IMR-90 (cell line): ENCODE results near the gene SPATA13. TPM values are rescaled to one million over a fixed set of nuclear protein-coding genes. Genes with fewer than 3 reads are reported as not detected.

Experiments
- ATAC-seq: fragments of 200-7000 bp; cut with Tn5 transposase; 2 replicates; pipeline ENCODE4 v1.9.1; 2020; ENCODE audit warnings: low read depth, mild to moderate bottlenecking, moderate library complexity
- BruUV-seq: library from RNA; stranded (reverse); fragments of 400-500 nt; replicated peaks from 2 replicates; lab custom pipeline; 2021; lab: Mats Ljungman, UMichigan
- CTCF ChIA-PET: fragments of 300-600 bp; formaldehyde crosslinking; extraction: SDS; loops from one replicate; lab custom pipeline; 2021; ENCODE audit warnings: antibody characterized with exemption; lab: Yijun Ruan, JAX
- POLR2A ChIA-PET: fragments of 300-600 bp; sonication (Branson Sonifier 250); formaldehyde crosslinking; loops from one replicate; lab custom pipeline; 2022; ENCODE audit warnings: antibody characterized with exemption; ENCODE audit not compliant: unreplicated experiment; lab: Charles Lee
- DNase-seq: peaks from one replicate; pipeline ENCODE4 v3.0.0; 2013
- H2AFZ ChIP-seq: replicated peaks from 2 replicates; pipeline ENCODE3; 2013; ENCODE audit warnings: low read length, mild to moderate bottlenecking; ENCODE audit not compliant: poor library complexity
- H2AK5ac ChIP-seq: 2 replicates; pipeline ENCODE4 v1.6.1; 2013; ENCODE audit warnings: low read depth, low read length, inconsistent platforms
- H2AK9ac ChIP-seq: replicated peaks from 2 replicates; pipeline ENCODE3; 2013; ENCODE audit warnings: mild to moderate bottlenecking, low read depth, low read length, moderate library complexity; ENCODE audit not compliant: poor library complexity
- H2BK120ac ChIP-seq: 2 replicates; pipeline ENCODE4 v1.6.1; 2013; ENCODE audit warnings: low read depth, low read length, inconsistent platforms
- H2BK15ac ChIP-seq: 3 replicates; pipeline ENCODE4 v1.6.1; 2013; ENCODE audit warnings: low read depth, low read length, inconsistent platforms
- H2BK20ac ChIP-seq: 2 replicates; pipeline ENCODE4 v1.6.1; 2013; ENCODE audit warnings: low read depth, mild to moderate bottlenecking, inconsistent platforms, low read length, moderate library complexity
- H2BK5ac ChIP-seq: 2 replicates; pipeline ENCODE4 v1.6.1; 2013; ENCODE audit warnings: mild to moderate bottlenecking, low read depth, low read length, inconsistent platforms; ENCODE audit not compliant: poor library complexity, severe bottlenecking
- H3K14ac ChIP-seq: replicated peaks from 2 replicates; pipeline ENCODE4 v1.6.1; 2013; ENCODE audit warnings: low read depth, low read length, inconsistent platforms
- H3K18ac ChIP-seq: 2 replicates; pipeline ENCODE4 v1.6.1; 2013; ENCODE audit warnings: low read depth, low read length, control low read depth
- H3K23ac ChIP-seq: 2 replicates; pipeline ENCODE4 v1.6.1; 2013; ENCODE audit warnings: low read depth, low read length, inconsistent platforms
- H3K27ac ChIP-seq: 2 replicates; pipeline ENCODE4 v1.5.1; 2013; ENCODE audit warnings: mild to moderate bottlenecking, control low read depth, low read length; ENCODE audit not compliant: insufficient read depth
- H3K27me3 ChIP-seq: 2 replicates; pipeline ENCODE4 v1.6.1; 2013; ENCODE audit warnings: low read length; ENCODE audit not compliant: control insufficient read depth, insufficient read depth
- H3K36me3 ChIP-seq: 2 replicates; pipeline ENCODE4 v1.6.1; 2013; ENCODE audit warnings: low read length, mixed read lengths; ENCODE audit not compliant: control insufficient read depth, insufficient read depth
- H3K4ac ChIP-seq: 2 replicates; pipeline ENCODE4 v1.6.1; 2013; ENCODE audit warnings: low read depth, low read length, inconsistent platforms
- H3K4me1 ChIP-seq: 2 replicates; pipeline ENCODE4 v1.6.1; 2013; ENCODE audit warnings: low read length, mixed read lengths; ENCODE audit not compliant: control insufficient read depth, insufficient read depth
- H3K4me2 ChIP-seq: 2 replicates; pipeline ENCODE4 v1.6.1; 2013; ENCODE audit warnings: low read depth, mild to moderate bottlenecking, control low read depth, low read length, moderate library complexity
- H3K4me3 ChIP-seq: 2 replicates; pipeline ENCODE4 v1.5.1; 2013; ENCODE audit warnings: low read depth, mild to moderate bottlenecking, control low read depth, low read length, moderate library complexity; ENCODE audit not compliant: insufficient read depth
- H3K56ac ChIP-seq: 2 replicates; pipeline ENCODE4 v1.6.1; 2013; ENCODE audit warnings: low read length, inconsistent platforms; ENCODE audit not compliant: insufficient read depth; ENCODE audit errors: extremely low read depth
- H3K79me1 ChIP-seq, 2 experiments: 2 replicates each; pipeline ENCODE4 v1.6.1; 2013; ENCODE audit warnings: low read length in 2 of 2, inconsistent platforms in 1 of 2, low read depth in 1 of 2
- H3K9ac ChIP-seq: 2 replicates; pipeline ENCODE4 v1.6.1; 2013; ENCODE audit warnings: low read depth, low read length, control low read depth
- H3K9me1 ChIP-seq: 2 replicates; pipeline ENCODE4 v1.6.1; 2013; ENCODE audit warnings: low read length, inconsistent platforms; ENCODE audit not compliant: insufficient read depth
- H3K9me3 ChIP-seq: 2 replicates; pipeline ENCODE4 v1.6.1; 2013; ENCODE audit warnings: low read length; ENCODE audit not compliant: control insufficient read depth, insufficient read depth
- H4K20me1 ChIP-seq: 2 replicates; pipeline ENCODE4 v1.6.1; 2013; ENCODE audit warnings: low read length, inconsistent platforms; ENCODE audit not compliant: insufficient read depth
- H4K5ac ChIP-seq: 2 replicates; pipeline ENCODE4 v1.6.1; 2013; ENCODE audit warnings: mild to moderate bottlenecking, low read depth, low read length, control low read depth
- H4K8ac ChIP-seq, 2 experiments: 2 replicates each; pipeline ENCODE4 v1.6.1; 2013; ENCODE audit warnings: low read depth in 2 of 2, low read length in 2 of 2, control low read depth in 1 of 2, inconsistent platforms in 1 of 2
- H4K91ac ChIP-seq: 2 replicates; pipeline ENCODE4 v1.6.1; 2013; ENCODE audit warnings: low read depth, low read length, inconsistent platforms; ENCODE audit not compliant: insufficient read depth
- BHLHE40 ChIP-seq: fragments of 150-350 bp; IDR thresholded peaks from 2 replicates; pipeline ENCODE4 v1.6.1; 2016; ENCODE audit warnings: mild to moderate bottlenecking, low read depth, low read length
- CHD1 ChIP-seq: IDR thresholded peaks from 2 replicates; pipeline ENCODE4 v1.6.1; 2012; ENCODE audit warnings: low read depth, low read length, improper control_type of control experiment
- MAFK ChIP-seq: IDR thresholded peaks from 2 replicates; pipeline ENCODE4 v1.6.1; 2012; ENCODE audit warnings: low read depth, low read length, improper control_type of control experiment
- MXI1 ChIP-seq: IDR thresholded peaks from 2 replicates; pipeline ENCODE4 v1.6.1; 2012; ENCODE audit warnings: low read depth, mild to moderate bottlenecking, low read length, moderate library complexity, borderline replicate concordance
- NFE2L2 ChIP-seq: fragments of 150-350 bp; IDR thresholded peaks from 2 replicates; pipeline ENCODE4 v1.6.1; 2016; ENCODE audit warnings: low read depth, mild to moderate bottlenecking, low read length
- POLR2A ChIP-seq: IDR thresholded peaks from 2 replicates; pipeline ENCODE4 v1.6.1; 2012; ENCODE audit warnings: mild to moderate bottlenecking, low read depth, low read length
- RCOR1 ChIP-seq: IDR thresholded peaks from 2 replicates; pipeline ENCODE4 v1.6.1; 2012; ENCODE audit warnings: mild to moderate bottlenecking, low read length, improper control_type of control experiment; ENCODE audit not compliant: insufficient replicate concordance
- WGBS, 2 experiments: methylation state at CpG; one replicate each; pipeline versions ENCODE4 v1.1.5 to v1.1.7; 2013; ENCODE audit warnings: missing lambda C conversion rate in 2 of 2; ENCODE audit not compliant: insufficient read length in 1 of 2; ENCODE audit errors: extremely low coverage in 2 of 2; 5-methylcytosine and 5-hydroxymethylcytosine counted together
- dilution Hi-C: fragments of 300-500 bp; cut with HindIII; formaldehyde crosslinking; loops from one replicate; pipeline ENCODE4 v1.14.3; 2018; ENCODE audit warnings: low sequenced_read_pairs; ENCODE audit not compliant: unreplicated experiment
- in situ Hi-C: fragments of 300-500 bp; cut with MboI; formaldehyde crosslinking; loops from 3 replicates; pipeline ENCODE4 v1.14.3; 2019; ENCODE audit warnings: low sequenced_read_pairs, inconsistent platforms, mixed read lengths
- intact Hi-C: fragments of 100-400 bp; cut with micrococcal nuclease; formaldehyde crosslinking; loops from 2 replicates; pipeline ENCODE4 v1.10.0; 2022
- polyA plus RNA-seq, 3 experiments: library from polyadenylated mRNA; depleted of rRNA; stranded (reverse); fragments of >200 nt; gene quantifications; 2 replicates each; pipeline ENCODE4 v1.2.3, GENCODE V29; 2012; ENCODE audit warnings: low replicate concordance in 1 of 3
- total RNA-seq: library from RNA; depleted of rRNA; stranded (reverse); fragments of >200 nt; gene quantifications from 2 replicates; pipeline ENCODE4 v1.2.3, GENCODE V29; 2012
- TF ChIP-seq, protein P1 (sequence below): conservative IDR thresholded peaks from 2 replicates; pipeline ENCODE4 v1.5.1; 2012; ENCODE audit warnings: mild to moderate bottlenecking, low read depth, low read length, improper control_type of control experiment

SPATA13 gene
- total and polyA plus RNA-seq, 2 of the 4 experiments (the other 2 are of a cell fraction): 10.5 to 12.5 TPM

DNA sequence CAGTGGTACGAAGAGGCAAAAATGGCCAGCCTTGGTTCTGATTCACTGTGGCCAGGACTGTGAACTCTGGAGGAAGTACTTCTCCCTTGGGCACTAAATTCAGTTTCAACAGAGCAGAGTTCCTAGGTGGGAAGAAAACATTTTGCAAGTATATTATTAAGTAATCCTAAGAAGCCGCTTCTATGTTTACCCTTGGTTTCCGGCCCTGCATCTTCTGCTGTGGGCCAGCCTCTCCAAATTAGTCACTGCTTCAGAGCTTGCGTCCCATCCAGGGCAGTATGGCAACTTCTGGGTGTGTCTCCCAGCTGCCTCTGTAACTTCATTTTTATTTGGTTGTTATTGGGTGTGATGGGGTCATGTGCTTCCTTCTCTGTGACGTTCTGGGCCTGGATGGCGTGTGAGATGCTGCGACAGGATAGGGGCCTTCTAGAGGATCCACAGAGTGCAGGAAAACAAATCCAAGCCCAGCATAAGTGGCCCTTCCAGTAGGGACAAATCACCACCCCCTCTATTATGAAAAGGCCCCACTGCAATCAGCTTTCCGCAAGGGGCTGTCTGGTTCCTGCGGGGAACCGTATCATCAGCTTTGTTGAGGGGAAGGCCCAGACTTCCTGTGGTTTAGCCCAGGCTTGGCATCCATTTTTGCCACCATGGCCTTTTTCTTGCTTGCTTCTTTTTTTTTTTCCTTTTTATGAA, 93.8 kb downstream of the SPATA13 start:
- dilution Hi-C loops: no loop called here
- CTCF ChIA-PET: no interaction called here
- H2AFZ ChIP-seq: no peak overlapping the region

More for the DNA sequence above, 93.8 kb downstream of the SPATA13 start:
- Histone ChIP-seq H3K27me3 (no peaks in the 10 kb centered on the region), H3K18ac (no peak overlapping the region), H3K79me1 (peaks cover 5 to 32% of the 10 kb centered on the region in 2 experiments; a peak in 1 of 4 replicates), H2AK9ac (no peak overlapping the region), H3K23ac (no peak overlapping the region), H3K9me1 (peaks cover 16% of the 10 kb centered on the region), H2BK120ac (no peak overlapping the region), H3K4me3 (no peak overlapping the region), H2BK15ac (no peak overlapping the region), H3K4me2 (no peak overlapping the region), H3K4ac (no peak overlapping the region), H3K14ac (no peak overlapping the region), H4K20me1 (no peaks in the 10 kb centered on the region), H4K91ac (no peak overlapping the region), H3K56ac (no peak overlapping the region), H2AK5ac (no peak overlapping the region), H3K9me3 (no peaks in the 10 kb centered on the region), H2BK5ac (no peak overlapping the region), H3K27ac (no peak overlapping the region), H4K8ac (no peak overlapping the region), H4K5ac (no peak overlapping the region), H3K36me3 (peaks cover 23% of the 10 kb centered on the region), H3K9ac (no peak overlapping the region), H2BK20ac (no peak overlapping the region), H3K4me1 (no peaks in the 10 kb centered on the region)
- no peak for TF ChIP-seq BHLHE40
- TF ChIP-seq MAFK: no peak
- TF ChIP-seq RCOR1: no peak
- no peak for TF ChIP-seq POLR2A
- TF ChIP-seq MXI1: no peak
- TF ChIP-seq, protein P1, sequence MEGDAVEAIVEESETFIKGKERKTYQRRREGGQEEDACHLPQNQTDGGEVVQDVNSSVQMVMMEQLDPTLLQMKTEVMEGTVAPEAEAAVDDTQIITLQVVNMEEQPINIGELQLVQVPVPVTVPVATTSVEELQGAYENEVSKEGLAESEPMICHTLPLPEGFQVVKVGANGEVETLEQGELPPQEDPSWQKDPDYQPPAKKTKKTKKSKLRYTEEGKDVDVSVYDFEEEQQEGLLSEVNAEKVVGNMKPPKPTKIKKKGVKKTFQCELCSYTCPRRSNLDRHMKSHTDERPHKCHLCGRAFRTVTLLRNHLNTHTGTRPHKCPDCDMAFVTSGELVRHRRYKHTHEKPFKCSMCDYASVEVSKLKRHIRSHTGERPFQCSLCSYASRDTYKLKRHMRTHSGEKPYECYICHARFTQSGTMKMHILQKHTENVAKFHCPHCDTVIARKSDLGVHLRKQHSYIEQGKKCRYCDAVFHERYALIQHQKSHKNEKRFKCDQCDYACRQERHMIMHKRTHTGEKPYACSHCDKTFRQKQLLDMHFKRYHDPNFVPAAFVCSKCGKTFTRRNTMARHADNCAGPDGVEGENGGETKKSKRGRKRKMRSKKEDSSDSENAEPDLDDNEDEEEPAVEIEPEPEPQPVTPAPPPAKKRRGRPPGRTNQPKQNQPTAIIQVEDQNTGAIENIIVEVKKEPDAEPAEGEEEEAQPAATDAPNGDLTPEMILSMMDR: no peak
- TF ChIP-seq CHD1: no peak
- no peak for TF ChIP-seq NFE2L2
- 100% methylated on average over 4 of the region's 10 CpGs; no CpG with 5 or more reads in 1 of the 2 experiments for WGBS, 2 experiments
- peak; percentile 27 for ATAC-seq
- in situ Hi-C loops (no loop called here), intact Hi-C loops (no loop called here)
- POLR2A ChIA-PET: no interaction called here
- no peak for DNase-seq
- no TSS peak for BruUV-seq
